ENCODE measurements around the gene IKZF3. TPM values are rescaled to one million over a fixed set of nuclear protein-coding genes. Genes with fewer than 3 reads are reported as not detected.

The IKZF3 gene
- total RNA-seq, 1 donor from 2014 or later: 0.34 TPM

GRCh38 chr17:39836117-39836516 is 28.0 kb downstream of the IKZF3 start:
- no peaks in the 10 kb centered on the region for H3K79me2 ChIP-seq (ENCODE audit: insufficient read depth, low read length)
- no peaks in the 10 kb centered on the region for H3K4me1 ChIP-seq (ENCODE audit: insufficient read depth, low read length)
- H4K20me1 ChIP-seq (ENCODE audit: insufficient read depth, low read length): no peaks in the 10 kb centered on the region
- Mint-ChIP-seq H3K27me3 (ENCODE audit: low read depth, unreplicated experiment) (peaks cover 7% of the 10 kb centered on the region), H3K27ac (ENCODE audit: unreplicated experiment) (no peak overlapping the region), H3K4me1 (ENCODE audit: low read depth, unreplicated experiment) (no peaks in the 10 kb centered on the region), H3K9me3 (ENCODE audit: unreplicated experiment) (peaks cover 24% of the 10 kb centered on the region), H3K36me3 (ENCODE audit: low read depth, unreplicated experiment) (peaks cover 2% of the 10 kb centered on the region), H3K4me3 (ENCODE audit: unreplicated experiment) (no peak overlapping the region)
- peaks cover 2% of the 10 kb centered on the region for H3K27me3 ChIP-seq (ENCODE audit: insufficient read depth, low read length)
- TF ChIP-seq CTCF (IDR thresholded peaks at IDR 0.05; ENCODE audit: insufficient read depth, low read depth, low read length) (no peak), EZH2 (IDR thresholded peaks at IDR 0.05; ENCODE audit: insufficient read depth, low read length) (no peak)
- H3K9me3 ChIP-seq (ENCODE audit: insufficient read depth, low read depth, low read length): no peaks in the 10 kb centered on the region
- H2AFZ ChIP-seq (ENCODE audit: low read depth, low read length): no peak overlapping the region
- no peak overlapping the region for H3K4me3 ChIP-seq (ENCODE audit: insufficient read depth, low read depth, low read length)
- no peak overlapping the region for H3K9ac ChIP-seq (ENCODE audit: low read length)
- no peak overlapping the region for H3K27ac ChIP-seq (ENCODE audit: low read depth, low read length)
- no peak for FAIRE-seq
- H3K4me2 ChIP-seq (ENCODE audit: low read length): no peak overlapping the region
- DNase-seq (ENCODE audit: low read depth): no peak
- no peaks in the 10 kb centered on the region for H3K36me3 ChIP-seq (ENCODE audit: insufficient read depth, low read length)

GRCh38 chr17:39835038-39835786 is 28.9 kb downstream of the IKZF3 start:
- H3K27ac Mint-ChIP-seq (ENCODE audit: unreplicated experiment): no peak overlapping the region

More at GRCh38 chr17:39835038-39835786, 28.9 kb downstream of the IKZF3 start:
- Mint-ChIP-seq H3K9me3 (ENCODE audit: unreplicated experiment) (peaks cover 22% of the 10 kb centered on the region), H3K4me1 (ENCODE audit: low read depth, unreplicated experiment) (no peaks in the 10 kb centered on the region), H3K27me3 (ENCODE audit: low read depth, unreplicated experiment) (peaks cover 2% of the 10 kb centered on the region), H3K4me3 (ENCODE audit: unreplicated experiment) (no peak overlapping the region), H3K36me3 (ENCODE audit: low read depth, unreplicated experiment) (peaks cover 2% of the 10 kb centered on the region)
- H3K4me2 ChIP-seq (ENCODE audit: low read length): no peak overlapping the region
- DNase-seq (ENCODE audit: low read depth): no peak
- no peaks in the 10 kb centered on the region for H3K4me1 ChIP-seq (ENCODE audit: insufficient read depth, low read length)
- H3K27me3 ChIP-seq (ENCODE audit: insufficient read depth, low read length): peaks cover 2% of the 10 kb centered on the region
- FAIRE-seq: no peak
- H3K9ac ChIP-seq (ENCODE audit: low read length): no peak overlapping the region
- no peak overlapping the region for H3K27ac ChIP-seq (ENCODE audit: low read depth, low read length)
- H3K9me3 ChIP-seq (ENCODE audit: insufficient read depth, low read depth, low read length): no peaks in the 10 kb centered on the region
- no peaks in the 10 kb centered on the region for H3K36me3 ChIP-seq (ENCODE audit: insufficient read depth, low read length)
- TF ChIP-seq CTCF (IDR thresholded peaks at IDR 0.05; ENCODE audit: insufficient read depth, low read depth, low read length) (no peak), EZH2 (IDR thresholded peaks at IDR 0.05; ENCODE audit: insufficient read depth, low read length) (no peak)
- H2AFZ ChIP-seq (ENCODE audit: low read depth, low read length): no peak overlapping the region
- no peak overlapping the region for H3K4me3 ChIP-seq (ENCODE audit: insufficient read depth, low read depth, low read length)
- H4K20me1 ChIP-seq (ENCODE audit: insufficient read depth, low read length): no peaks in the 10 kb centered on the region
- no peaks in the 10 kb centered on the region for H3K79me2 ChIP-seq (ENCODE audit: insufficient read depth, low read length)
